Epithelial cell of prostate (primary cell): ENCODE data around the gene STIL.

Experiments
- DNase-seq: peaks from one replicate; pipeline ENCODE4 v3.0.0-alpha.2; 2011; ENCODE audit warnings: low read depth, low spot score
- H3K27ac ChIP-seq: fragments of 450-650 bp; 2 replicates; pipeline ENCODE4 v1.5.1; 2017; ENCODE audit warnings: mild to moderate bottlenecking

Gene STIL

DNA sequence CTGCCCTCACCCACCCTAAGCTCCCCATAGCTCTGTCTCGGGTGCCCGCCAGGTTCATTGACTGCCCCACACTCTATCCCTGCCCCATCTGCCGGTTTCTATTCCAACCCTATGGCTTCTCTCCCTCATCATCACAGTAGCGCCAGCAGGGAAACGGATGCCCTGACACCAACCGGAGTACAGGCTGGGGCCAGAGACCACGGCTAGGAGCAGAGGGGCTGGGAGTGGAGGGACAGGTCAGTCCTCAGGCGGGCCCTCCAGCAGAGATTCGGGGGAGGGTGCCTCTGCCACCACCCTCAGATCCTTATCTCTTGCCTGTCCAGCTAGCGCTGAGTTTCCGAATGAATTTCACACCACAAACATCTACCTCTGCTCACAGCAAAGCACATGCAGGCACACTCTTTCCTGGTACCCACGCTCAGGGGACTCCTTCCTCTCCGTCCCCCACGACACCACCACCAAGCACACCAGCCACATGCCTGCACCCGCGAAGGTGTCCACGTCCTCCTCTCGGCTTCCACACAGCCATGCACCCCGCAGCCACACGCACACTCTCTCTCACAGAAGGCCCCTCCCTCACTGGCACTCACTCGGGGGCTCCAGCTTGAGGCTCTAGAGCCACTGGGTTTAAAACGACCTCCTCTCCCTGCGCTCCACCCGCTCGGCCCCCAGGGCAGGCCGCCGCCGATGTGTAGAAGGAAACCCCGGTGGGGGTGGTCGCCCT lies 89.1 kb downstream of the STIL start:
- no peak for DNase-seq
- H3K27ac ChIP-seq: no peak overlapping the region

DNA sequence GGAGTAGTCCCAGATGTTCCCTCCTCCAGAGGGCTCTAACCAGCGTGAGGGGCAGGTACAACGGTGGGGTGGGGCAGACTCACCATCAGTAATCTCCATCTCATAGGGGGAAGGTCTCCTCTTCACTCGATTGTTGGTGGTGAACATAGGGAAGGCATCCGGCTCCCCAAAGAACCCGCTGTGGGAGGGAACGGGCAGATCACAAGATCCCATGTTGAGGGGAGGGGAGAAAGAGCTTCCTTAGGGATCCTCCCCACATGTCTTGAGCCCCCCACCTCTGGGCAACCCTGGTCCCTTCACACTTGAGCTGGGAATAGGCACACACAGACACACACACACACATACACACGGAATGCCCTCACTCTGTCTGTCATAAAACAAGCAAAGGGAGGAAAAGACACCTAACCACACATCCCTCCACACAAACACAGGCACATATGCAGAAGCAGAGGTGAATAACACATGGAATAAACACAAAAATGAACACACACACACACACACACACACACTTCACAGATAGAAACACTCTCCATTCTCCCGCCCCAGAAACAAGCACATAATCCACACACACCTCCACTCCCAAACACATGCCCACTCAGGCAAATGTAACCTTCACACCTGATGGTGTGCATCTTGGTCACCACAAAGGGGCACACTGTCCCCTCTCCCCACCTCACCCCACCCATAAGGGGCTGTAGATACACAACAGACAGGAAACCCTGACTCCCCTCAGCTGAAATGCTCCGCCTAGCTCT lies 89.8 kb downstream of the STIL start:
- no peak for DNase-seq
- H3K27ac ChIP-seq: no peak overlapping the region

DNA sequence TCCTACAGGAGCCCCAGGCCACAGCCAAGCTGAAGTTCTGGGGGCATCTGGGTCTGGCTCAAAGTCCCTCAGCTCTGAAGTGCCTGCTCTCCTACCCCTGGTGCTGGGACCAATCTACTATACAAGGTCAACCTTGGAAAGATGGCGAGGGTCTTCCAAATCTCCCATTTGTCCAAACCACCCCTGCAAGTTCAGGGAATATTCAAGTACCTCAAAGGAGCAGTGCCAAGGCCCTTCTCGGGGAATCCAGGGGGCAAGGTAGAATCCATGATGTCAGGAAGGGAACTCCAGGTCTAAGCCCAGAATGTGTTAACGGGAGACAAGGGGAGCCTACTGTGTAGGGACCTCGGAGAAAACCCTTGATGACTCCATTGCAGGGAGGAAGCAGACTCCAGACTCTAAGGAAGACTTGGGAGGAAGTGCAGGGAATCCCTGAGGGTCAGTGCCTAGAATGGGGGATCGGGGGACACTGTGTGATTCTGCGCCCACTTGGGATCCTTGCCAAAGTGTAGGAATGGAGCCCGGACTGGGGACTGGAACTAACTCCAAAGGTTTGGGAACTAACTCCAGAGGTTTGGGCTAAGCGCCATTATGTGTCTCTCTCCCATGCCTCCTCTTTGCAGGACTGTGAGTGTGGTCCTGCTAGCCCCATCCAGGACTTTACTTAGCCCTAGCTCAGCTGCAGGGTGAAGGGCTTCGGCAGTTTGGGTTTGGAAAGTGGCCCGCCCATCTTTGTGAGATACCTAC lies 90.6 kb downstream of the STIL start:
- no peak for DNase-seq

DNA sequence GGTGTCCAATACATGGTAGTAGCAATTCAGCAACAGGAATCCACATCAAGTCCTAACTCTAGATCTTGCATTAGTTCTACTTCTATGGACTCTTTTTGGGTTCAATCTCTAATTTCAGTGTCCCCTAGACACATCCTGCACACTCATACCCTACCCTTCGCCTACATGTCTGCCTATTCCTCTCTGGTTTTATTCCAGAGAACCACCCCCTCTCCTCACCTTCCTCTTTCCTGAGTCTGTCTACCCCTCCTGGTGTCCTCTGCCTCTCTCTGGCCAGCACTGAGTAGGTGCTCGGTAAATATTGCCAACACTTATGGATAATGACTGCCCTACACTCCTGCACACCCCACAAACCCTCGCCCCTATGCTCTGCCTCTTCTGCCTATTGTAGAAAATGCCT lies 91.5 kb downstream of the STIL start:
- H3K27ac ChIP-seq: no peak overlapping the region
- no peak for DNase-seq

More for the DNA sequence above, 90.6 kb downstream of the STIL start:
- no peak overlapping the region for H3K27ac ChIP-seq

DNA sequence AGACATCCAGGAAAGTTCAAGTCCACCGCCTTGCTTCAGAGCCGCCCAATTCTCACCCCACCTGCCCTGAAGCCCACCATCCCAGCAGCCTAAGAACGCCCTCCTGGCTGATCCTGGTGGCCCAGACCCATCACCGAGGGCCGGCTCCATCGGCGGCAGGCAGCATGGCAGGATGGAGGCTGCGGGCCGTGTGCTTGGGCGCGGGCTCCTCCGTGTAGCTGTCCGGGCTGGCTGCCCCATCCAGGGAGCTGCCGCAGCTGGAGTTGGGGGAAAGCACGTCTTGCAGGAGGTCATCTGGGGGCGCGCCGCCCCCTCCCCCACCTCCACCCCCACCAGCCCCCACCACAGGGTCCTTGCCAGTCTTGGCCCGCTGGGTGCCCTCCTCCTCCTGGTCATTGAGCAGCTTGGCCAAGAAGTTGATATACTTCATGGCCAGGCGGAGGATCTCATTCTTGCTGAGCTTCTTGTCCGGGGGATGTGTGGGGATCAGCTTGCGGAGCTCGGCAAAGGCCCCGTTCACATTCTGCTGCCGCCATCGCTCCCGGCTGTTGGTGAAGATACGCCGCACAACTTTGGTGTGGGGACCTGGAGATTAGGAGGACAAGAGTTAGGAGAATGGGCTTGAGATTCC lies 94.2 kb downstream of the STIL start:
- no peak overlapping the region for H3K27ac ChIP-seq
- DNase-seq: no peak

DNA sequence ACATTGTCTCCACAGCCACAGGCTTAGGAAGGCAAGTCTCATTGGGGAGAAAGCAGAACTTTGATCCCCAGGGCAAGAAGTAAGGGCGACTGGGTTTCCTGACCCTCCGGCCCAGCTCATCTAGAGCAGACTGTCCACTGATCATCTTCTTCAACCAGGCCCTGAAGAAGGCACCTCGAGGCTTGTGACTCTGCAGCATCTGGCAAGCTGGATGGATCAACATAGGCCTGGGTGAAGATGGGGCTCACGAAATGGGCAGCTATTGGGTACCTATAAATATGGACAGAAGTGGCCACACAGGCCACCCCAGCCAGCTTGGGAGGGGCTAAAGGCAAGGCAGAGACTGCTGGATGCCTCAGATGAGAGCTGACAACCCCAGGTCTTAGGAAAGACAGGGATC lies 94.9 kb downstream of the STIL start:
- DNase-seq: no peak
- no peak overlapping the region for H3K27ac ChIP-seq

DNA sequence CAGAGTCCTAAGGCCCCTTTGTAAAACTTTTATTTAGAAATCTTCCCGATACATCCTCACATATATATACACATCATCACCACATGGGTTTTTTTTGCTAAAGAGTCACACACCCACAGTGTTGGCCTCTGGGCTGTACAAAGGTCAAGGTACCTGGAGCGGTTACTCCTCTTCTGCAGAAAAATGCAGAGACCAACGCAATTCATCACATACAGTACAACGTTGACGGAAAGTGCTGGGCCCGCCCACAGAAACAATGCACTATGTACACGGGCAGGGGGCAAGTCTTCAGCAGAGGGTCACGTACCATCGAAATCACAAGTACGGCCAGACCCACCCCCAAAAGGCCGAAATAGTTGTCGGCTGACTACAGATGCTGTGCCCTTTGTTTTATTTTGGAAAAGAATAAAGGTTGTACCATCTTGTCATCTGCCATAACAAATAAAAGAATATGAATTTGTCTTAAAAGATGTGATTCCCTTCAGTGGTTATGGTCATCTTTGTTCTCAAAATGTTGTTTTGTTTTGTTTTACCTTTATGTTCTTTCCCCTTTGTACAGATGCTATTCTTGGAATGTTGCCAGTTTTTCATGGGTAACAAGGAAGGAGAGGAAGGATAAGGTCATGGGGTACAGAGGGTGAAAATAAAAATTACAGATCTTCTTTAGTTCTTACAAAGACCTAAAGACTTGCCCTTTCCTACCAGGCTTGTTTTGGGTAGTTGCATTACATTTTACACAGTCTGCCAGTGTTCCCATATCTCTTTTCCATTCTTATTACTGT lies 97.5 kb downstream of the STIL start:
- no peak overlapping the region for H3K27ac ChIP-seq
- DNase-seq: no peak

DNA sequence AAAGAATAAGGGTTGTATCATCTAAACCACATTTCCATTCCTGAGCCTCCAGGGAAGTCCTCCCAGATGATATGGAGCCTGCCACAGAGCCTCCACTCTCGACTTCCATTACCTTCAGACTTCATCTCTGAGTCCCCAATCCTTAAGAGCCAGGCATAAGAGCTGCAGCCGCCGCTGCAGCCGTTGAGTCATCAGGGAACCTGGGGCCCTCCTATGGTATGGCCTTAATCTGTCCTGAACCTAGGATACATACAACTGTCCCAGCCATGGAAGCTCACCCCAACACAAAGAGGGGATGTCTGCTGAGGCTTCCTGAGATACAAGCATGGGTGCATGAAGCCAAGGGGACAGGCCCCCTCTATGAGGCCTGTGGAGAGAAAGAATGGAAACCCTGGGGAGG lies 98.2 kb downstream of the STIL start:
- DNase-seq: no peak

DNA sequence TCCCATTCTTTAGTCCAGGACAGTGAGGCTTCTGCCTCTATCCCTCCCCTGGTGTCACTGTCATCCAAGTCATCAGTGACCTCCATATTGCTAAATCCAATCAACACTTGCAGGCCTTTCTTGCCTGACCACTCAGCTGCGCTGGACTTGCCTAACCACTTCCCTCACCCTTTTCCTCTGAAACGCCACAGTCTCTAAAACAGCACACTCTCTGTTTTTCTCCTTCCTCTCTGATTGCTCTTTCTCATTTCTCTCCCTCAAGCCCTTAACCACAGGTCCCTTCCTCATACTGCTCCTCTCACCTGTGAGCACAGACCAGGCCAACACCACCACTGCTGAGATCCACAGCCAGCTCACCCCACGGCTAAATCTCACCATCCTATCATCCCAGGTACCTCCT lies 99.4 kb downstream of the STIL start:
- no peak for DNase-seq
- H3K27ac ChIP-seq: no peak overlapping the region

More for the DNA sequence above, 98.2 kb downstream of the STIL start:
- H3K27ac ChIP-seq: no peak overlapping the region

DNA sequence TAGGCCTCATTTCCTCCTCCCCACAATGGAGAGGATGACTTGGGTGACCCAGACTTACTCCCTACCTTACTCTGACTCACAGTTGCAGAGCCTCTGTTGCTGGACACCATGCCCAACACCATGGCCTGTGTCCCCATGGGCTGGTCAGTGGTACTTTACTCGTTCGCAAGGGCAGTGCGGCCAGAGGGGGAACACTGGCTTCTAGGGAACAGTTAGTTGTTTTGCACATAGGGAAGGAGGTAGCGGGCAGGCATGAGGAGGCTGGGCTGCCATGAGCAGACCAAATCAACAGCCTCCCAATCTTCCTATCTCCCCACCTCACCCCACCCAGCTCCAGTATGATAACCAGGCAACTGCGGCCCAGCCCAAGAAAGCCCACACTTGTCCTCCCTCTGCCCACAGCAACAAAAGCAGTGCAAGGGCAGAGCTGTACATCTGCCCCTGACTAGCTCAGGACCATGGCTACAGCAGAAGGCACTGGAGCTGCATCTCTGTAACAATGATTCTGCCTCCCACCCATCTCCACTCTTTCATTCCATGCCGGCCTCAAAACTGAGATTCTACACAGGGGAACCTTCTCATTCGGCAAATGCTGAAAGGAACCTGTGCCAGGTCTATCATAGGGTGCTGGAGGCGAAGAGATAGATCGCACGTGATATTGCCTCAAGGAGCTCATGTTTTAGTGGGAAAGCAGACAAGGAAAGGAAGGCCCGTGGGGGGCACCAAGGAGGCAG lies 100.5 kb downstream of the STIL start:
- no peak overlapping the region for H3K27ac ChIP-seq
- DNase-seq: no peak

DNA sequence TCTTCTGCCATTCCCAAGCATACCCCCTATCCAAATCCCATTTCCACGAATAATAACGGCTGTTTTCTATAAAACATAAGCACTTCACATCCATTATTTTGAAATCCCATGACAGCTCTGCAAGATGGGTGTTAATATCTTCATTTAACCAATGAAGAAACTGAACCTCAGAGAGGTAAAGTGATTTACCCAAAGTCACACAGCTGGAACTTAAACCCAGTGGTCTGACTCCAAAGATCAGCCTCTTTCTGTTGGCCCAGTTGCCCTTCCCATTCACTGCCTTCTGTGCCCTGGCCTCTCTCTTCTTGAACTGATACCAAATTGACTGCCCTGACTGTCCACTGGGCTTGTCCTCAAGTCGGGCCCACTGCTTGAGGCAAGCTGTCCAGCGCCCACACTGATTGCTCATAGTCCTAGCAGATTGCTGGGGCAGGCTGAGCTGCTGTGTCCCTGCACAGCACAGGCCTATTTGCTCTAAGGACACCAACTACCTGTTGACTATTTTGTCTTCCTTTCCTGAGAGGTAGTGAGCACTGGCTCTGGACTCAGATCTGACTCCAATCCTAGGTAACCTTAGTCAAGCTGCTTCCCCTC lies 101.2 kb downstream of the STIL start:
- no peak for DNase-seq
- H3K27ac ChIP-seq: no peak overlapping the region

DNA sequence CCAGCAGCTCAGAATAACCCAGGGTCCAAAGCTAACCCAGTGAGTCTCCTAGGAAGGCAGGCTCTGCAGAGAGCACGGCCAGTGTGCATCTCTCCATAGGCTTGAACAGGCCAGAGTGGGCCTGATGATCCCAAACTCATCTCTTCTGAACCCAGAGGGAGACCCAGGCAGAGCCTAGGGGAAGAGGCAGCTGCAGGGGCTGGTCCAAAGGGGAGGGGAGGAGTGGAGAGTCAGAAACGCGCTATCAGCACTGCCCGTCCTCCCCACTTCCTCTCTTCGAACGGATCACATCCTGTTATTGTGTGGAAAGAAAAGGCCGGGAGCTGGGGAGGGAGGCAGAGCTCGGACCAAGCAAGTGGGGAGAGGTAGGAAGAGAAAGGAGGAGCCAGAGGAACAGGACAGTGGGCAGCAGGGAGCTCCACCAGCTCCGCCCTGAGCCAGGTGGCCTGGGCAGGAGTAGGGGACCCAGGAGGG lies 102.1 kb downstream of the STIL start:
- H3K27ac ChIP-seq: no peak overlapping the region
- no peak for DNase-seq

DNA sequence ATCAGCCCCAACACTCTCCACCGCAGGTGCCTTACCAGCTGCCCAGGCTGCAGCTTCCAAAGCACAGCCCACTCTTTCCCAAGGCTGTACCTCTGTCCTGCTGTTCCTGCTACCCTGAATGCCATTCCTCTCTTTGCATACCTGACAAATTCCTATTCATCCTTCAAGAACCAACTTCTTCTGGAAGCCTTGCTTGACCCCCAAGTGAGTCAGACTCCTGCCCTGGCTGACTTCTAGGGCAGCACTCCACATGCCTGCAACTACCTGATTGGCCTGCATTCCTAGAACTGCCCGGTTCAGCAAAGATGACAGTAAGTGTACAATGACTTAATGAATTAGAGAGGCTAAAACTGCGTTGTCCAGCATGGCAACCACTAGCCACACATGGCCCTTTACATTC lies 103.3 kb downstream of the STIL start:
- no peak for DNase-seq
- H3K27ac ChIP-seq: peak overlapping the region; percentile 12

DNA sequence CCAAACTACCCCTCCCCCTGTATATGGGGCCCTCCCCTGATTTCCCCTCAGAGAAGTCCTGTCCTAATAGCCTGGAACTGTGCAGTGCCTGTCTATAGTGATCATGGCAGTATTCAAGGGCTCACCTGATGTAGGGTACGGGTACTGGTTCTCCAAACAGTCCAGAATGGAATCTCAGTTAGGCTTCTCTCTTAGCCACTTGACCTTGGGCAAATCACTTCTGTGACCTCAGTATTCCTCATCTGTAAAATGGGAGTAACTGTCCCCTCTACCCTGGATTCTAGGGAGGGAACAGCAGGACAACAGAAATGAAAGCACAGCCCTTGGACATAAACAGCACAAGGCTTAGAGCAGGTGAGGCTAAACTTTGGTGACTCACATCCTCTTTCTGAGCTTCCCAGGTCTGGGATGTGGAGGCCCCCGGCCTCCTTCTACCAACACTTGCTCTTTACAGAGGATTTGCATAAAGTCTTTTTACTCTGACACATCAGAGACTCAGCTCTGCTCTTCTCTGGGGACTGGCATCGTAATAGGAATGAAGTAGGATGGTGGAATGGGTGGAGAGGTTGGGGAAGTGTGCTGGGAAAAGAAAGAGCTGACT lies 104.1 kb downstream of the STIL start:
- peak overlapping the region; percentile 12 for H3K27ac ChIP-seq
- no peak for DNase-seq

DNA sequence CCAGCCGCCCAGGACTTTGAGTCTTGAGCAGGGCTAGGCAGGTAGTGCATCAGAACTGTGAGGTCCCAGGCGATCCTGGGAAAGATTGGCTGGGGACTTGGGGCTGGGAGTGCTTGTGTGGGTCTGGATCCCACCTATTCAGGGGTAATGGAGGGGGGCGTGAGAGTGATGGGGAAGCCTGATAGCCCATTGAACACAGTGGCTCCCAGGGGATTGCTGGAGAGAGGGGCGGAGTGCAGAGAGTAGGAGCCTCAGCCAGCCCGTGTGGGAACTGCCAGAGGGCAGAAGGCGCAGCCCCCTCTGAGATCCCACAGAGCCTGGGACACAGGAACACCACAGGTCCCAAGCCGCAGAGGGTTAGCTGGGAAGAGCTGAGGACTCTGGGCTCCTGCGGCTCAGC lies 104.9 kb downstream of the STIL start:
- DNase-seq: no peak
- no peak overlapping the region for H3K27ac ChIP-seq

DNA sequence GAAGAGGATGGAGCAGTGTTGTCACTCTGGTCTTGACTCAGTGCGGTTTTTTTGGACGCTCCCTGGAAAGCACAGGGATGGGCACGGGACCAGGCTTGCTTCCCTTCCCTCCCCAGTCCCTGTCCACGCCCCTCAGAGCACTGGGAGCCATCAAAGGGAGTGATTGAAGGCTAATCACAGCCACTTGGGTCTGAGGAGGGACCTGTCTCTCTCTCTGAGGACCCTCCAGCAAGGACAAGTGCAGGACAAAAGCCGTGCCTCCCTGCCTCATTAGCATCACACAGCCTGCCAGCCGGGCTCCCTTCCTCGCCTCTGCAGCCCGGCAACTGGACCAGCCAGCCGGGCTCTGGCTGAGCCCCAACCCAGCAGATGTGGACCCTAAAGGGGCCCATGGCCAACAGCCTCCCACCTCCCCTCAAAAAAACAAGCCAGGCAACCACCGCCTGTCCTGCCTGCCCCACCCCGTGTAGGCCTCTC lies 105.5 kb downstream of the STIL start:
- no peak for DNase-seq
- no peak overlapping the region for H3K27ac ChIP-seq

DNA sequence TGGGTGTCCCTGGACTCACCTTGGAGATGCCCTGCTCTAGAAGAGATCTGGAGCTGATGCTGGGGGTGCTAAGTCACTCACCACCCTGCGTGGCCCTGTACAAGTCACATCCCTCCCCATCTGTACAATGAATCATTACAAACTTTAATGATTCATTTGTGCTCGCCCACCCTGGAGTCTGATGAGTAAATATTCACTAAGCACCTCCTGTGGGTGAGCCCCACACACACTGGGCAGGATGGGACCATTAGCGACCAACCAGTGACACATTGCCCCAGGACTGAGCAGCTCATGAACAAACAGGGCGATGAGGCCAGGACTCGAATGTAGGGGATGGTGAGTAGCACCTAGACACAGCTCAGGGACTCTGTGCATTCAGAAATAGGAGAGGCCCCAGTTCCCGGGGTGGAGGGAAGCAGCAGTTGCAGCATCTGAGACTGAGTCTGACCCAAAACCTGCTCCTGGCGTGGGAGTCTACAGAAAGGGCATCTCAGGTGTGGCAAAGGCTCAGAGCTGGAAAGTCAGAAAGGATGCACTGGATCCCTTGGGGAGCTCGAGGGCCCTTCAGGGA lies 106.1 kb downstream of the STIL start:
- DNase-seq: no peak
- H3K27ac ChIP-seq: no peak overlapping the region

DNA sequence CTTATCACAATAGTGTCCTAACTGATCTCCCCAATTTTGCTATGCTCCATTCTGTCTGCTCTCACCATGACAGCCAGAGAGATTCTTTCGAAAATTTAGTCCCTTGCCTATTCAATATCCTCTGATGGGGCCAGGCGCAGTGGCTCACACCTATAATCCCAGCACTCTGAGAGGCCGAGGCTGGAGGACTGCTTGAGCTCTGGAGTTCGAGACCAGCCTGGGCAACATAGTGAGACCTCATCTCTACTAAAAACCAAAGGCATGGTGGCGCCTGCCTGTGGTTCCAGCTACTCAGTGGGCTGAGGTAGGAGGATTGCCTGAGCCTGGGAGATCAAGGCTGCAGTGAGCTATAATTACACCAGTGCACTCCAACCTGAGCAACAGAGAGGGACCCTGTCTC lies 108.0 kb downstream of the STIL start:
- H3K27ac ChIP-seq: no peak overlapping the region
- no peak for DNase-seq
